GDM1 (cell line): ENCODE data around the gene ATP1A1.

Experiments
- DNase-seq: peaks from one replicate; lab custom pipeline; 2025; lab: John Stamatoyannopoulos, UW

Gene ATP1A1

GRCh38 chr1:116439701-116440100, 66.7 kb downstream of the ATP1A1 start:
- DNase-seq, result no peak

- no peak for DNase-seq
Observed at GRCh38 chr1:116440731-116441130, 67.7 kb downstream of the ATP1A1 start.

- DNase-seq, result no peak
Observed at GRCh38 chr1:116445534-116445933, 72.5 kb downstream of the ATP1A1 start.

- no peak for DNase-seq
Observed at GRCh38 chr1:116446686-116447085, 73.6 kb downstream of the ATP1A1 start.

- no peak for DNase-seq
Observed at GRCh38 chr1:116448785-116449385, 75.8 kb downstream of the ATP1A1 start.

GRCh38 chr1:116449578-116449977, 76.5 kb downstream of the ATP1A1 start:
- DNase-seq, result no peak

GRCh38 chr1:116451702-116452101, 78.7 kb downstream of the ATP1A1 start:
- DNase-seq, result no peak

GRCh38 chr1:116453481-116453880, 80.4 kb downstream of the ATP1A1 start:
- no peak for DNase-seq

- no peak for DNase-seq
Observed at GRCh38 chr1:116453906-116454305, 80.9 kb downstream of the ATP1A1 start.
